Stimulated activated CD8-positive, alpha-beta memory T cell treated with anti-CD3 and anti-CD28 coated beads, Interleukin-15, amount 100 ng/mL, for 48 hours (primary cell): ENCODE measurements around the gene C11orf54.

Experiments
- DNase-seq, 2 donors: peaks; one replicate each; pipeline ENCODE4 v3.0.0-alpha.2; 2020; ENCODE audit warnings: low read depth in 2 of 2

Gene C11orf54

DNA sequence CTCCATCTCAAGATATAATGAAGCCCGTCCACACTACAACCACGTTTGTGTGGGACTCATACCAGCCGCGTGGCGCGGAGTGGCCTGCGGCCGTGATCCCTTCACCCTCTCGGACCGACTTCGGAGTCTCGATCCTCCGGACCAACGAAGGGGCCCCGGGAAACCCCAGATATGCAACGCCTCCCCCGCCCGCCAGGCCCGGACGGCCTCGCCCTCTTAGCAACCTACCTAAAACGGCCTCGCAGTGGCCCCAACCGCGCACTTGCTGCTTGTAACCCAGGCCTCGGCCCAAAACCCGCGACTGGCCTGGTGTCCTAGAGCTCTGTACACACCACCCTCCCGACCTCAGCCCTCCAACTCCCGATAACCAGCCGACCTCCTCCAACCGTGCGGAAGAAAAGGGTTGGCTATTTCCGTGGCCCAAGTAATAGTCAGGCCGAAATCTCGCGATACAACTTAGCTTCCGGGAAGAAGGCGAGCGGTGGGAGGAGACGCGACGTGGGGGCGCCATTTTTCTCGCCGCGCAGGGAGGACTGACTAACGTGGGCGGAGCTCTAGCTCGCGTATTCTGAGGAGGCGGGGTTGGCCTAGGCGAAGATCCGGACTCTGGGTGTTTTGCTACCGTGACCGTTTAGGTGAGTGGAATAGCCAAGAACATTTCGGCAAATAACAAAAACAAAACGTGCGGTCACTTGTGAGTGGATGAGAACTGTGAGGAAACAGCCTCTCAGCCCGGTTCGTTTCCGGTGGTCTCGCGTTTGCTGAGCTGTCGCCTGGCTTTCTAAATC is at the start of gene C11orf54, which contains the start of gene TAF1D:
C11orf54 (plus strand) TSS at position 579 of the 788 bp plus-strand sequence. CDS start 5,722 bp downstream, outside the sequence.
TAF1D (minus strand) TSS at position 402 of the 788 bp plus-strand sequence. CDS start 2,191 bp downstream, outside the sequence.
- DNase-seq: peak; percentile 87 to 90

DNA sequence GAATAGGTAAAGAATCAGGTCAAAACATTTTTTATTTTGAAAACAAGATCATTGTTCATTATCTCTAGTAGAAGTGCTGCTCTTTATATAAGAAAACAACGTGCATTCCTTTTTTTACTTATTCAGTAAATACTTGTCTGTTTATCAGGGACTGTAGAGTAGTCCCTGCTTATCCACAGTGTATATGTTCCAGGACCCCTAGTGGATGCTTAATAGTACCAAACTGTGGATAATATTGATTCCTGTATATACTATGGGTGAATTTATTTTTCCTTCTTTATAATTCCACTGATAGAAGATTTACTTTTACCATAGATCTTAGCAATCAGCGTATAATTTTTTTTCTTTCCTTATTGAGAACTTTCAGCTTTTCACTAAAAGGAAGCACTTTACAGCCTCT is 47.4 kb upstream of the C11orf54 start:
- DNase-seq: no peak

DNA sequence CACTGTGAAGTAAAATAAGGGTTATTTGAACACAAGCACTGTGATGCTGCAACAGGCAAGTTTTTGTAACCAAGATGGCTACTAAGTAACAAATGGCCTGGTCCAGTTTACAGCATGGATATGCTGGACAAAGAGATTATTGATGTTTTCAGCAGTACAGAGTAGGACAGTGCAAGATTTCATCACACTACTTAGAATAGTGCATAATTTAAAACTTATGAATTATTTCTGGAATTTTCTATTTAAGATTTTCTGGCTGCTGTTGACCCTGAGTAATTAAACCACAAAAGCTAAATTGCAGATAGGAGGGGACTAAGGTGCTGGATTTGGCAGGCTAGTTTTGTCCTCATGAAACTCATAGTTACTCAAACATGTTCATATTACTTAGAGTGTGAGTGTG is 46.9 kb upstream of the C11orf54 start:
- no peak for DNase-seq

DNA sequence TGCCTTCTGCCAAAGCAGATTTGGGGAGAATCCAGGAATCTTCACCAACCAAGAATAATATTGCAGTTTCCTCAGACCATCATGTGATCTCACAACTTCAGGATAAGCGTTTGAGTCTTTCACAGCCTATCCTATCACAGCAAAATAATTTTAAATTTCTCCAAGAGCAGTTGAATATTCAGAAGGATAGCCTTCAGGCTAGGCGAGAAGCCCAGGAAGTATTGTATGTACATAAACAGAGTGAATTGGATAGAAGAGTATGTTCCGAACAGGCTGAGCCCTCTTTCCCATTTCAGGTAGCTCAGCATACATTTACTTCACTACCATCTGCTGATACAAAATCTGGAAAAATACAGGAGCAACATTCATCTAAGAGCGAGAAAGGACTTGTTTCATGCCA is 43.9 kb upstream of the C11orf54 start:
- no peak for DNase-seq

DNA sequence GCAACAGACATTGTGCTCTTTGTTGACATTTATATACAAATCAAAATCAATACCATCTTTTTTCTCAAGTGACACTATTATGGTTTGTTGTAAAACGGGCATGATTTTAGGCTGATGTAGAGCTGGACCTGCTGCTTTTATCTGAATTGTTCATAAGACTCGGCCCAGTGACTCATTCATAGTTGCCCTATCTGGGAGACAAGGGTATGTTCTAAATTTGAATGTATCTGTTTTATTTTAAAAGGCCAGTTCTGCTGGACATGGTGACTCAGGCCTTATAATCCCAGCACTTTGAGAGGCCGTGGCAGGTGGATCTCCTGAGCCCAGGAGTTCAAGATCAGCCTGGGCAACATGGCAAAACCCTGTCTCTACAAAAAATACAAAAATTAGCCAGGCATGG is 40.6 kb upstream of the C11orf54 start:
- no peak for DNase-seq

DNA sequence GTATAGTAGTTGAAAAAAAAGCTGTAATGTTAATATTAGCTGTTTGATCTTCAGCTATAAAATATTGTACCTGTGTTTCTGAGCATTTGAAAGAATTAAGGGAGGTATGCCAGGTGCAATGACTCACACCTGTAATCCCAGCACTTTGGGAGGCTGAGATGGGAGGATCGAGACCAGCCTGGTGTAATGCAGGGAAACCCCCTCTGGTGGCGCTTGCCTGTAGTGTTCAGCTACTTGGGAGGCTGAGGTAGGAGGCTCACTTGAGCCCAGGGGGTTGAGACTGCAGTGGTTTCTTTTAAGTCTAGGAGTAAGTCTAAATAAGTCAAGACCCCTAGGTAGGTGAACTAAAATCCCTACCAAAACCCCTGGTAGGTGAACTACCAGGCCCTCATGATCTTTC is 37.2 kb upstream of the C11orf54 start:
- no peak for DNase-seq

DNA sequence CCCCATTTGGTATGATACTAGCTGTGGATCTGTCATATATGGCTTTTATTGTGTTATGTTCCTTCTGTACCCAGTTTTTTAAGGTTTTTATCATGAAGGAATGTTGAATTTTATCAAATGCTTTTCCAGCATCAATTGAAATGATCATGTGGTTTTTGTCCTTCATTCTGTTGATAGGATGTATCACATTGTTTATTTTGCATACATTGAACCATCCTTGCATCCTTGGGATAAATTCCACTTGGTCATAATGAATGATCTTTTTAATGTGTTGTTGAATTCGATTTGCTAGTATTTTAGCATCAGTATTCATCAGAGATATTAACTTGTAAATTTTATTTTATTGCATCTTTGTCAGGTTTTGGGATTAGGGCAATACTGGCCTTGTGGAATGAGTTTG is 31.2 kb upstream of the C11orf54 start:
- DNase-seq: no peak

DNA sequence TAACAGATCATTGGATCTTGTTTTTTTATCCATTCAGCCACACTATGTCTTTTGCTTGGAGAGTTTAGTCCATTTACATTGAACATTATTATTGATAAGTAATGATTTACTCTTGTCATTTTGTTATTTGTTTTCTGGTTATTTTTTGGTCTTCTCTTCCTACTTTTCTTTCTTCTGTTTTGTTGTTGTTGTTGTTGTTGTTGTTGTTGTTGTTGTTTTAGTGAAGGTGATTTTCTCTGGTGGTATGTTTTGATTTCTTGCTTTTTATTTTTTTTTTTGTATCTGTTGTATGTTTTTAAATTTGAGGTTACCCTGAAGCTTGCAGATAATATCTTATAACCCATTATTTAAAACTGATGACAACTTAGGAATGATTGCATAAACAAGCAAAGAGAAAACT is 28.8 kb upstream of the C11orf54 start:
- no peak for DNase-seq

DNA sequence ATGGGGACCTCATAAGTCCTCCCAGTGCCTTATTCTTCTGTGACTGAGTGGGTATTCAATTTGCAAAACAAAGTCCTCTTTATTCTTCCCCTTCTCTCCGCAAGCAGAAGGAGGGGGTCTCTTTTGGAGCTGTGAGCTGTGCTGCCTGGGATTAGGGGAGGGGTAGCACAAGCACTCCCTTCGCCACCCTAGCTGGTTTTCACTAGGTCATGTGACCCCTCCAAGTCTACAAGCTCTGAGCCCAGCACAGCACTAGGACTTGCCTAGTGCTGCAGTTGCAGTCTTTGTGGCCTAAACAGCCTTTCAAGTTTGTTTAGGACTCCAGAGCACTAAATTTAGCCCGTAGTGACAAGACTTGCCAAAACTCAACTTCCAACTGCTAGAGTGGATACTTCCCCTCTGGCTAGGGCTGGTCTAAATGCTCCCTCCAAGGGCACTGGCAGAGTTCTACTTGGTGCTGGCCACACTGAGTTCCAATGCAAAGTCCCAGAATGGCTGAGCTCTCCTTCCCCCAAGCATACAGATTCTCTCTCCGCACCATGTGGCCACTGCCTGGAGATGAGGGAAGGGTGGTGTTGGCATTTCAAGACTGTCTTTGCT is 25.6 kb upstream of the C11orf54 start:
- DNase-seq: no peak

DNA sequence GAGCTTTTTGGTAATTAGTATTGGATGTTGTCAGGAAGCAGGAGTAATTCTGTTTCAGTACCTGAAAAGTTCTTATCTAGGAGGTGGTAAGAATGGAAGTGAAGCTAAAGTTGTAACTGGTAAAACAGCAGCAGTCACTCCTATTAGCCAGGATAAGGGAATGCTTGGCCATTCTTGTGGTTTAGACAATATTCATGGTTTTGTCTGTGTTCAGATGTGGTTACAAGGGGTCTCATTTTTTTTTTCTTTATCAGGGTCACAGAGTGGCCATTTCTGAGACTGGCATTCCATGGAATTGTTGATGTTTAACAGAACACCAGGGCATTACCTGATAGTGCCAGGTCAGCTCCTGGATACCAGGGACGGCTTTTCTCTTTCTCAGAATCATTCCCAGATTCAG is 24.0 kb upstream of the C11orf54 start:
- DNase-seq: no peak

DNA sequence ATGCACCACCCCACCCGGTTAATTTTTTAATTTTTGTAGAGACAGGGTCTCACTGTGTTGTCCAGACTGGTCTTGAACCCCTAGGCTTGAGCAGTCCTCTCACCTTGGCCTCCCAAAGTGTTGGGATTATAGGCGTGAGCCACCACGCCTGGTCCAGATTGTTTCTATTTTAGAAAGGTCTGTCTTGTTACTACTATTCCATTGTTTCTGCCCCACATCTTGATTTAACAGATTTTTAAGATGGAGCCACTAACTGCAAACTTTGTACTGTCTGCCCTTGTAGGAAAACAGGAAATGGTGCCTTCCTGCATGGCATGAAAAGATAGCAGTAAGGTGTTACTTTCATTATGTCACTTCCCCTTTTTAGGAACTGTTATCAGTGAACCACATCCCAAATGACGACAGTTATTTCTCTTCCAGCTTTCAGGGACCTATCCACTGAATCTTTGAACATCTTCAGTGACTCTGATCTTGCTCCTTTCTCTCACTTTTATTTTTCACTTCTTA is 23.4 kb upstream of the C11orf54 start:
- DNase-seq: no peak

DNA sequence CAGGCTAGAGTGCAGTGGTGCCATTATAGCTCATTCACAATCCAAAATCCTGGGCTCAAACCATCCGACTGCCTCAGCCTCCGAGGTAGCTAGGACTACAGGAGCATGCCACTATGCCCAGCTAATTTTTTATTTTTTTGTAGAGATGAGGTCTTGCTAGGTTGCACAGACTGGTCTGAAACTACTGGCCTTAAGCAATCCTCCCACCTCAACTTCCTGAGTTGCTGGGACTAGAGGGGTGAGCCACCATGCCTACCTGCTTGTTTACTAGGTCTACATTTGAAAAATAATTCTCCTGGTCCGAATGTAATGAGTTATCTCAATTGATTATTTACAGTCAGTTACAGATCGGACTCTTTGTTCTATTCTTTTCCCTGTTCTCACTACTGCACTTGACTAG is 22.2 kb upstream of the C11orf54 start:
- no peak for DNase-seq

DNA sequence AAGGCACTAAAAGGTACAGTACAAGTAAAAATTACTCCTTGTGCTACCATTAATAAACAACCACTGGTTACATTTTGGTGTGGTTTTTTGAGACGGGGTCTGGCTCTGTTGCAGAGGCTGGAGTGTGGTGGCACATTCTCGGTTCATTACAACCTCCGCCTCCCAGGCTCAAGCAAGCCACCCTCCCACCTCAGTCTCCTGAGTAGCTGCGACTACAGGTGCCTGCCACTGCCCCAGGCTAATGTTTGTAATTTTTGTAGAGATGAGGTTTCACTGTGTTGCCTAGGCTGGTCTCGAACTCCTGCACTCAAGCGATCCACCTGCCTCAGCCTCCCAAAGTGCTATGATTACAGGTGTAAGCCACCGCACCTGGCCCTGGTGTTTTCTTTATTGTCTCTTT is 20.9 kb upstream of the C11orf54 start:
- no peak for DNase-seq

DNA sequence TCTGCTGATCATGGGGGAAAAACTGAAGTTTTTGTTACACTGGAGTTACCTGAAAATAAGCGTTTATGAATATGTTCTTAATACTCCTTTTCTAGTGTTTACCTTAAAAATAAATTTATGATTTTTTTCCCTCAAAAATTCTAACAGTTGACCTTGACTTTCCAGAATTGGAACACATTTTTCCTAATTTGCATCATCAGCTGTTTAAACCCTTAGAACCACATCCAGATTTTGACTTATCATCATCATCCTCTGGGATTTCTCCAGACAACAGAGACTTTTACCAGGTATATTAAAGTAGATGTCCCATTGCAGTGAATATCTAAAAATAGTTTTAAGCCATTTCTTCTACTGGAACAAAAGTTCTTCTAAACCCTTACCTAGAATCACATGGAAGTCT is 17.4 kb upstream of the C11orf54 start:
- no peak for DNase-seq

DNA sequence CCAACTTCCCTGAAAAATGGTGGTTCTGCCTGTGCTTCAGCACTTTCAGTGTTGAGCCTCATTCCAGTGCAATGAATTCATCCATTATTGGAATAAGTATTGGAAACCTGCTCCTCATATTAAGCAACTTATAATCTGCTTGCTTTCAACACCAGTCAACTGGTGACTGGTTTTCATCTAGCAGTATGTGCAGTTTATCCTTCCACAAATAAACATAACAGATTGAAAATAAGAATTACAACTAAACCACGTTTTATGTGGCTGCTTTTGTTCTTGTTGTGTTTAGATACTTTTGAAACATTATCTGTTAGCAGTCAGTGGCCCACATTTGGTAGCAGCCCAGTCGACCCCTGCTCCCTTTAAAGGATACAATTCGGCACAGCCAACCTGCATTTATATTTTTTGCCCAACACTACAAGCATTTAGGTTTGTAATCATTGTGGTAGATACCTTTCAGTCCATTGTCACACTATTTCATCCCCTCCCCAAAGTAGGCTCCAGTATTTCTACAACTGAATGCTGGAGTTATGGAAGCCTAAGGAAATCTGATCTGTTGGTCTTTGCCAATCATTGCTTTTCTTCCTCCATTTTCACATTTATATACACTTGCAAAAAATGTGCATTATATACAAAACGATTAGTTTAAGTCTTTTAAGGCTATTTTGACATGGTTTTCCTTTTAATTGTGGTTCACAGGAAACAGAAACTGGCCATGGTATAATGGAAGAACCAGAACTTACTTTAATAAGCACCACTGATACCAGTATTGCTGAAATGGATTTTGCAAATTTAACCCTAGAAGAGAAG is 13.3 kb upstream of the C11orf54 start:
- no peak for DNase-seq

DNA sequence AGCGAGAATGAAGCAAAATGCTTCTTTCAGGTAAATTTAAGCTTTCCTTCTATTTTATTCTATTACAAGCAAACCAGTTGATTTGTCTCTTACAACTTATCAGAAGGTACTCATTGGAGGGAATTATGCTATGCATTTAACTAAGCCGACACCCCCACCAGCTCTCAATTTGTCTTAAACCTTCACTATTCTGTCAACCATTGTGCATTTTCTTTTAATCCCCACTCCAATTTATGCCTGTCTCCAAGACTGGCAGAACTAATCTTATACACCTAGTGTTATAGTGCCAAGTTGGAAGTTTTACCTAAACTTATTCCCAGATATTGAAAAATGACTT is 12.7 kb upstream of the C11orf54 start:
- DNase-seq: no peak

DNA sequence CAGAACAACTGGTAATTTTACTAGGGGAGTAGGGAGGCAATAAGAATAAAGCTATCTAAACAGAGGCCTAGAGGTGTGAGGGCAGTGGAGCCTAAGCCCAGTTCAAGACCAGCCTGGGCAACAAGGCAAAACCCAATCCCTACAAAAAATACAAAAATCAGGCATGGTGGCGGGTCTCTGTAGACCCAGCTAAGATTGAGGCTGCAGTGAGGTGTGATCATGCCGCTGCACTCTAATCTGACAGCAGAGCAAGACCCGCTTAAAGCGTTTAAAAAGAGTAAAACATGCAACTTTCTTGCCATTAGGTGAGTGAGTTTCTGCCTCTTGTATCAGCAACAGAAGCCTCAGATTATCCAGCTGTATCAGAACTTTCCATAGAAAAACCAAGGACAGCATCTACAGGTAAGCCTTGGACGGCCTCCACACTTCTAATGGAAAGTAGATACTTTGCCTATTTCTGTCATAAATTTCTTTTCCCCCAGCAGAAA is 12.3 kb upstream of the C11orf54 start:
- DNase-seq: no peak

DNA sequence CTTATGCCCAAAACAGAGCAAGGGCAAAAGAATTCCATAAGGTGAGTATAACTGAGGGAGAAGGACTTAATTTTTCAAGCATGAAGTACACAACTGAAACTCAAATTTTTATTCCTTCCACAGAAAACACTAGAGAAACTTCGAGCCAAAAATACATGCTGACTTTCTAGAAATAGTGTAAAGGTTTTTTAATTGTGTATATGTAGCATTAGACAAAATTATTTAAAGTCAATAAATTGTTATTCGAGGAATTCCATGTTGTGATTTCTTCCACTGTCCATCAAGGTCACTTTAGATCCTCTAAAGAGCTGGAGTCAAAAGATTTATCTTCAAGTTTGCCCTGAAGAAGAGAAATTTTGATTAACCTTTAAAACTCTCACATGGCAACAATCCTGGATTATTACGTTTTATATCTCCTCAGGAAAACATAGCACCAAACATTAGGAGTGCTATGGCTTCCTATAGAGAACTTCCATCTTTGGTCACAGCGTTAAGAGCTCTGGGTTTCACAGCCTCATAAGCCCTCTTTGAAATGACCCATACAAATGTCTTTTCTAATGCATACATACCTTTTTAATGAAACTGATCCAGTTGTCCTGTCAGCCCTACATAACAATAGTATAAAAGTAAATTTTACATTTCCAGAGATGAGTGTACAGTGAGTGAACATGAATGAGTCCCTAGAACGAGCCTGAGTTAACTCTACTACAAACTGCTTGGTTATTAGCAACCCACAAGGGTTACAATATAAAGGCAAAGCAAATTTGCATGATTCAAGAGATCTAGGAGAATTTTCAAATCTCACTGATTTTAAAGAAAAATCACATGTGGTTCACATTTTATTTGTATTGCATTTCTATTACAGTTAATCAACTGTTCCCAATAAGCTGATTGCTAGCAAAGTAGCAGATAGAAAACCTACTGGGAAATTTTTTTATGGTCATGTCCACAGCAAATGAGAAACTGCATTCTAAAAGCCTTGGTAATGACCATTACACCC is 11.1 kb upstream of the C11orf54 start:
- no peak for DNase-seq

DNA sequence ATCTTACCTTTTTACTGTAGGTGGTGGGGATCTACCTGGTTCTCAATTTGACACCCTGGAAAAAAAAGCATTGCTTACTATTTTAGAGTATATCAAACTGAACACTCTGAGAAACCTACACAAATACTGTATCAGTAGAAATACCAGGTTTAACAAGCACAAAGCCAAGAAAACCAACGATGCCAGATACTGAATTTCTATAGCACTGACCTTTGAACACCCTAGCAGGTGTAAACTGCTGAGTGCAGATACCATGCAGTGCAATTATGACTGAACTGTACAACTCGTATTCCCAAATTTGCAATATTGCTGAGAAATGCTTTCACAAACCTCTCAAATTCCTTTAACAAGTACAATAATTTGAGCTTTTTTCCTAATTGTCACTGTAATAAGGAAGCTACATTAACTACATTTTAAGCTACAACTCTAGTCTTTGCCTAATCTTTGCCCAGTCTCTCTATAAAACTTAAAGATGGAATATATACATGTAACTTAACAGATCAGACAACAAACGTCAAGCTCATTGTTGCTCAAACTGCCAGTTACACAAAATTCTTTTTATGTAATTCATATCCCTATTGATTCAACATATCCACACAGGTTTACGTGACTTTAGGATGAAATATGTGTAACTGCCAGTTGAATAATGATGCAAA is 9.1 kb upstream of the C11orf54 start:
- DNase-seq: no peak

DNA sequence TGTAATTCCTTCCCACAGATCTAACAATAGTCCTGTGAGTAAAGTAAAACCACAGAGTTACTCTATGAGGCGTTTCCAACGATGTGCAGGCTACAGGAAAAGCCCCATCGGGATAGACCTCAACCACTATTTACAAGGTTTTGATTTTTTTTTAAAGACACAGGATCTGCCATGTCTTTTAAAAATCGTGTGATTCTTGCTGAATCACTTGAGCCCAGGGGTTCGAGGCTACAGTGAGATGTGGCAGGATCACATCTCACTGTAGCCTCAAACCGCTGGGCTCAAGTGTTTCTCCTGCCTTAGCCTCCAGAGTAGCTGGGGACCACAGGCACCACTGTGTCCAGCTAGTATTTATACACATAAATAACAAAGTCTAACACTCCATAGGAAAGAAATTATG is 8.0 kb upstream of the C11orf54 start:
- DNase-seq: no peak
